ENCODE data around the gene RAD51B.

RAD51B gene

GRCh38 chr14:68460541-68460940, 641.0 kb downstream of the RAD51B start:
- H3K27me3 ChIP-seq (ENCODE audit: insufficient read depth, poor library complexity, severe bottlenecking): no peaks in the 10 kb centered on the region
- peak overlapping the region; percentile 99 for H3K27ac ChIP-seq (ENCODE audit: poor library complexity, severe bottlenecking)
- H3K4me3 ChIP-seq (ENCODE audit: severe bottlenecking): no peak overlapping the region
- ATAC-seq (ENCODE audit: low read depth) (no peak), DNase-seq (ENCODE audit: low spot score) (no peak)
- peaks cover 55% of the 10 kb centered on the region for H3K4me1 ChIP-seq (ENCODE audit: insufficient read depth, poor library complexity, severe bottlenecking)
- TF ChIP-seq CTCF (IDR thresholded peaks at IDR 0.05; ENCODE audit: poor library complexity, severe bottlenecking): no peak
- no peaks in the 10 kb centered on the region for H3K36me3 ChIP-seq (ENCODE audit: low read depth)
- H3K9me3 ChIP-seq (ENCODE audit: severe bottlenecking): no peaks in the 10 kb centered on the region

- Histone ChIP-seq H3K36me3 (ENCODE audit: low read depth) (no peaks in the 10 kb centered on the region), H3K9me3 (ENCODE audit: severe bottlenecking) (no peaks in the 10 kb centered on the region), H3K27ac (ENCODE audit: poor library complexity, severe bottlenecking) (peak overlapping the region; percentile 99), H3K27me3 (ENCODE audit: insufficient read depth, poor library complexity, severe bottlenecking) (no peaks in the 10 kb centered on the region), H3K4me1 (ENCODE audit: insufficient read depth, poor library complexity, severe bottlenecking) (peaks cover 61% of the 10 kb centered on the region), H3K4me3 (ENCODE audit: severe bottlenecking) (no peak overlapping the region)
- ATAC-seq (ENCODE audit: low read depth) (no peak), DNase-seq (ENCODE audit: low spot score) (no peak)
- TF ChIP-seq CTCF (IDR thresholded peaks at IDR 0.05; ENCODE audit: poor library complexity, severe bottlenecking): no peak
These were observed 641.5 kb downstream of the RAD51B start for GRCh38 chr14:68461086-68461485.

- no peaks in the 10 kb centered on the region for H3K36me3 ChIP-seq (ENCODE audit: low read depth)
- peak; percentile 11 for TF ChIP-seq CTCF (IDR thresholded peaks at IDR 0.05; ENCODE audit: poor library complexity, severe bottlenecking)
- no peak overlapping the region for H3K4me3 ChIP-seq (ENCODE audit: severe bottlenecking)
- no peaks in the 10 kb centered on the region for H3K27me3 ChIP-seq (ENCODE audit: insufficient read depth, poor library complexity, severe bottlenecking)
- H3K4me1 ChIP-seq (ENCODE audit: insufficient read depth, poor library complexity, severe bottlenecking): peaks cover 77% of the 10 kb centered on the region
- peak overlapping the region; percentile 99 for H3K27ac ChIP-seq (ENCODE audit: poor library complexity, severe bottlenecking)
- H3K9me3 ChIP-seq (ENCODE audit: severe bottlenecking): no peaks in the 10 kb centered on the region
- DNase-seq (ENCODE audit: low spot score) (no peak), ATAC-seq (ENCODE audit: low read depth) (no peak)
These were observed 643.1 kb downstream of the RAD51B start for GRCh38 chr14:68462683-68463082.

GRCh38 chr14:68463299-68463698, 643.7 kb downstream of the RAD51B start:
- DNase-seq (ENCODE audit: low spot score) (no peak), ATAC-seq (ENCODE audit: low read depth) (no peak)
- H3K4me1 ChIP-seq (ENCODE audit: insufficient read depth, poor library complexity, severe bottlenecking): peaks cover 78% of the 10 kb centered on the region
- H3K4me3 ChIP-seq (ENCODE audit: severe bottlenecking): no peak overlapping the region
- peak overlapping the region; percentile 99 for H3K27ac ChIP-seq (ENCODE audit: poor library complexity, severe bottlenecking)
- no peaks in the 10 kb centered on the region for H3K9me3 ChIP-seq (ENCODE audit: severe bottlenecking)
- no peaks in the 10 kb centered on the region for H3K36me3 ChIP-seq (ENCODE audit: low read depth)
- H3K27me3 ChIP-seq (ENCODE audit: insufficient read depth, poor library complexity, severe bottlenecking): no peaks in the 10 kb centered on the region
- no peak for TF ChIP-seq CTCF (IDR thresholded peaks at IDR 0.05; ENCODE audit: poor library complexity, severe bottlenecking)

- no peaks in the 10 kb centered on the region for H3K36me3 ChIP-seq (ENCODE audit: low read depth)
- no peak for ATAC-seq (ENCODE audit: low read depth)
- H3K4me1 ChIP-seq (ENCODE audit: insufficient read depth, poor library complexity, severe bottlenecking): peaks cover 78% of the 10 kb centered on the region
- no peak for TF ChIP-seq CTCF (IDR thresholded peaks at IDR 0.05; ENCODE audit: poor library complexity, severe bottlenecking)
- no peak for DNase-seq (ENCODE audit: low spot score)
- H3K9me3 ChIP-seq (ENCODE audit: severe bottlenecking): no peaks in the 10 kb centered on the region
- H3K27me3 ChIP-seq (ENCODE audit: insufficient read depth, poor library complexity, severe bottlenecking): no peaks in the 10 kb centered on the region
- no peak overlapping the region for H3K4me3 ChIP-seq (ENCODE audit: severe bottlenecking)
- H3K27ac ChIP-seq (ENCODE audit: poor library complexity, severe bottlenecking): peak overlapping the region; percentile 99
These were observed 644.3 kb downstream of the RAD51B start for GRCh38 chr14:68463705-68464374.

All from RWPE2 (cell line).